ENCODE data around the gene EXOC6.

EXOC6 gene

DNA sequence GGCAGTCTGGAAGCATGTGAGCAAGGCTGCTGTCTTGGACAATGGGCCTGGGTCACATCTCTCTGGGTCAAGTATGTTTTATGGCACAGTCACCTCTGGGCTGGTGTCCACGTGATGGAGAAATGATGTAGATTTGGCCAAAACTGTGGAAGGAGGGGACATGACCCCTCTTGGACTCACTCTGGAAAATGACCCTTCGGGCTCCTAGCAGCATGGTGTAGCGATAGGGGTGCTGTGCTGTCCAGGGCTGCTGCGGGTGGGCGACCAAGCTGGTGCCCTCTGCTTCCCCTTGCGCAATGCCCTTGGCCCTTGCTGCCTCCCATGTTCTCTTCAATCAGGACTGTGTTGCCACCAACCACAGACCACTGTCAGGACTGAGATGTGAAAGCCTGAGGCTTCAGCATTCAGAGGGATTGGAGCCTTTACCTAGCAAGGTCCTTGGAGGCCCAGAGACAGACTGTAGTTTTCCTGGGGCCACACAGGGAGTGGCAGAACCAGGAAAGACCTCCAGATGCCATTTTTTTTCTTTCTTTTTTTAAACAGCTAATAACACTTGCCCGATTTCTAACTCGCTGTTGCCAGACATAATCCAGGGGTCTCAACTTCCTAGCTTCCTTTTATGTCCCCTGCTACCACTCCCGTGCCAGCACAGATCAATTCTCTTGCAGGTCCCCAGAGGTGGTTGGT, 231.5 kb downstream of the EXOC6 start:
- Histone ChIP-seq H3K9me3 (ENCODE audit: control insufficient read depth, insufficient read depth, low read length) (no peaks in the 10 kb centered on the region), H3K36me3 (ENCODE audit: control insufficient read depth, low read length) (no peaks in the 10 kb centered on the region), H4K20me1 (ENCODE audit: control insufficient read depth, insufficient read depth, low read depth, low read length) (no peaks in the 10 kb centered on the region), H3K4me3 (ENCODE audit: low read length) (no peak overlapping the region), H3K79me2 (ENCODE audit: control insufficient read depth, low read length) (no peaks in the 10 kb centered on the region), H3K4me1 (ENCODE audit: control insufficient read depth, low read length) (peaks cover 5% of the 10 kb centered on the region; the same call in 1 of the 2 replicates), H3K27me3 (ENCODE audit: control insufficient read depth, low read length) (peaks cover 32% of the 10 kb centered on the region), H3K27ac (ENCODE audit: low read depth, low read length) (no peak overlapping the region), H3K9me2 (replicated peaks; ENCODE audit: control insufficient read depth, low read length) (no peaks in the 10 kb centered on the region), H3K4me2 (ENCODE audit: low read length) (peak overlapping the region; percentile 26; the same call in 1 of the 2 replicates), H3F3A (ENCODE audit: control insufficient read depth, insufficient read depth) (no peaks in the 10 kb centered on the region)
- TF ChIP-seq EZH2phosphoT487 (IDR thresholded peaks at IDR 0.05; ENCODE audit: borderline replicate concordance, low read length), result no peak
- TF ChIP-seq, protein P1, sequence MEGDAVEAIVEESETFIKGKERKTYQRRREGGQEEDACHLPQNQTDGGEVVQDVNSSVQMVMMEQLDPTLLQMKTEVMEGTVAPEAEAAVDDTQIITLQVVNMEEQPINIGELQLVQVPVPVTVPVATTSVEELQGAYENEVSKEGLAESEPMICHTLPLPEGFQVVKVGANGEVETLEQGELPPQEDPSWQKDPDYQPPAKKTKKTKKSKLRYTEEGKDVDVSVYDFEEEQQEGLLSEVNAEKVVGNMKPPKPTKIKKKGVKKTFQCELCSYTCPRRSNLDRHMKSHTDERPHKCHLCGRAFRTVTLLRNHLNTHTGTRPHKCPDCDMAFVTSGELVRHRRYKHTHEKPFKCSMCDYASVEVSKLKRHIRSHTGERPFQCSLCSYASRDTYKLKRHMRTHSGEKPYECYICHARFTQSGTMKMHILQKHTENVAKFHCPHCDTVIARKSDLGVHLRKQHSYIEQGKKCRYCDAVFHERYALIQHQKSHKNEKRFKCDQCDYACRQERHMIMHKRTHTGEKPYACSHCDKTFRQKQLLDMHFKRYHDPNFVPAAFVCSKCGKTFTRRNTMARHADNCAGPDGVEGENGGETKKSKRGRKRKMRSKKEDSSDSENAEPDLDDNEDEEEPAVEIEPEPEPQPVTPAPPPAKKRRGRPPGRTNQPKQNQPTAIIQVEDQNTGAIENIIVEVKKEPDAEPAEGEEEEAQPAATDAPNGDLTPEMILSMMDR (IDR thresholded peaks at IDR 0.05; ENCODE audit: low read depth, low read length, poor library complexity, severe bottlenecking), result no peak

DNA sequence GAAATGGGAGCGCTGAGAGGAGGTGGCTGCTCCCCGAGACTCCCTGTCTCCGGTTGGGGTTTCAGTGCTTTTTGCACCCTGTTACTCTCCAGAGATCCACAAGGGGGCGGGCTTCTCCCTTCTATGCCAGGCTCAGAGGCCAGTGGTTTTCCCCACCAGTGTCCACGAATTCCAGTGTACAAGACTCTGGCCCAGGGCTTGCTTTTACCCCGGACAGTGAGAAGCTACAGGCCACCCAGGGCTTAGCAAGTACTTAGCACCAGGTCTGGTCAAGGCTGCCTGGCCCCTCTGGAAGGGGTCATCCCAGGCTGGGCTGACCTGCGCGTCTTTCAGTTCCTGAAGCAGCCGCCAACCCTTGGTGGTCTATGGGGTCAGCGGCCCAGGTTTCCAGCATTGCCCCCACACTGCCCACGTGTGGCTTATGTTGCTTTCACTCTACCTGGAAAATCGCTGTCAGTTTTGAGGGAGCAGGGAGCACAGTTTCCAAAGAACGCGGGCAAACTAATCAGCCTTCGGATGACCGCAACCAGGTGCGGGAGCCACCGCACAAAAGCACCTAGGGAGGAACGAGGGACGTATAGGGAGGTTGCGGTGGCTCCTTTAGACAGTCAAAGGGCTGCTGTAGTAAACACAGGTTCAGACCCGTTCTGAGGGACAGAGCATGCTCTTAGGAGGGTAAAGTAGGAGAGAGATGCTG, 232.2 kb downstream of the EXOC6 start:
- H3K9me2 ChIP-seq (replicated peaks; ENCODE audit: control insufficient read depth, low read length), result no peaks in the 10 kb centered on the region
- H3K4me2 ChIP-seq (ENCODE audit: low read length), result peak overlapping the region; percentile 26; the same call in 1 of the 2 replicates
- H3K27ac ChIP-seq (ENCODE audit: low read depth, low read length), result no peak overlapping the region
- no peak for TF ChIP-seq EZH2phosphoT487 (IDR thresholded peaks at IDR 0.05; ENCODE audit: borderline replicate concordance, low read length)
- TF ChIP-seq, protein P1 (IDR thresholded peaks at IDR 0.05; ENCODE audit: low read depth, low read length, poor library complexity, severe bottlenecking), result peak; percentile 90
- H3F3A ChIP-seq (ENCODE audit: control insufficient read depth, insufficient read depth), result no peaks in the 10 kb centered on the region
- H3K4me3 ChIP-seq (ENCODE audit: low read length), result no peak overlapping the region
- peaks cover 5% of the 10 kb centered on the region; the same call in 1 of the 2 replicates for H3K4me1 ChIP-seq (ENCODE audit: control insufficient read depth, low read length)
- H3K9me3 ChIP-seq (ENCODE audit: control insufficient read depth, insufficient read depth, low read length), result no peaks in the 10 kb centered on the region
- no peaks in the 10 kb centered on the region for H4K20me1 ChIP-seq (ENCODE audit: control insufficient read depth, insufficient read depth, low read depth, low read length)
- no peaks in the 10 kb centered on the region for H3K79me2 ChIP-seq (ENCODE audit: control insufficient read depth, low read length)
- peaks cover 25% of the 10 kb centered on the region for H3K27me3 ChIP-seq (ENCODE audit: control insufficient read depth, low read length)
- no peaks in the 10 kb centered on the region for H3K36me3 ChIP-seq (ENCODE audit: control insufficient read depth, low read length)

DNA sequence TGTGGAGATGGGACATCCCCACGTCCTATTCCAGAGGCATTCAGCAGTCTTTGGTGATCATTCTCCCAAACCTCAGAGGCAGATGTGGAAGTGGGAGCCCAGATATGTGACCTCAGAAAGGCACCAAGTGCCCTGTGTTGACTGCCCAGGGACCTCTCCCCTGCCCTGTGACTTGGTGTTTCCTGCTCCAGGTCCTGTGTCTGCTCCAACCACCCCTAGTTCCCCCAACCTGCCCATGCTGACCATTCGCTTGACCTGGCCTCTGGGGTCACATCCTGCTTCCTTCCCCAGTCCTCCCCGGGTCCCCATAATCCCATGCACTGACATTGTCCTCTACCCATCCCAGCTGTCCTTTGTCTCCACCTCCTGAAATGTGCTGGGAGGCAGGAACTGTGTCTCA, 233.0 kb downstream of the EXOC6 start:
- Histone ChIP-seq H3K9me2 (replicated peaks; ENCODE audit: control insufficient read depth, low read length) (no peaks in the 10 kb centered on the region), H3K36me3 (ENCODE audit: control insufficient read depth, low read length) (no peaks in the 10 kb centered on the region), H3K4me1 (ENCODE audit: control insufficient read depth, low read length) (peaks cover 5% of the 10 kb centered on the region; the same call in 1 of the 2 replicates), H3F3A (ENCODE audit: control insufficient read depth, insufficient read depth) (no peaks in the 10 kb centered on the region), H3K79me2 (ENCODE audit: control insufficient read depth, low read length) (no peaks in the 10 kb centered on the region), H4K20me1 (ENCODE audit: control insufficient read depth, insufficient read depth, low read depth, low read length) (no peaks in the 10 kb centered on the region), H3K4me3 (ENCODE audit: low read length) (no peak overlapping the region), H3K4me2 (ENCODE audit: low read length) (no peak overlapping the region), H3K9me3 (ENCODE audit: control insufficient read depth, insufficient read depth, low read length) (no peaks in the 10 kb centered on the region), H3K27me3 (ENCODE audit: control insufficient read depth, low read length) (peaks cover 17% of the 10 kb centered on the region), H3K27ac (ENCODE audit: low read depth, low read length) (no peak overlapping the region)
- TF ChIP-seq, protein P1 (IDR thresholded peaks at IDR 0.05; ENCODE audit: low read depth, low read length, poor library complexity, severe bottlenecking), result no peak
- no peak for TF ChIP-seq EZH2phosphoT487 (IDR thresholded peaks at IDR 0.05; ENCODE audit: borderline replicate concordance, low read length)

Data from DOHH2 (cell line).